ENCODE data around the gene PATE3. TPM values are rescaled to one million over a fixed set of nuclear protein-coding genes. Genes with fewer than 3 reads are reported as not detected.

The PATE3 gene
- not detected in 2 replicates for total RNA-seq

- DNase-seq (ENCODE audit: low read depth in 2 of 2), result no peak
These were observed at the start of gene PATE3 for GRCh38 chr11:125787827-125788226. PATE3 (plus strand) TSS chr11:125788127; CDS start chr11:125788152, 25 bp downstream.

DNA sequence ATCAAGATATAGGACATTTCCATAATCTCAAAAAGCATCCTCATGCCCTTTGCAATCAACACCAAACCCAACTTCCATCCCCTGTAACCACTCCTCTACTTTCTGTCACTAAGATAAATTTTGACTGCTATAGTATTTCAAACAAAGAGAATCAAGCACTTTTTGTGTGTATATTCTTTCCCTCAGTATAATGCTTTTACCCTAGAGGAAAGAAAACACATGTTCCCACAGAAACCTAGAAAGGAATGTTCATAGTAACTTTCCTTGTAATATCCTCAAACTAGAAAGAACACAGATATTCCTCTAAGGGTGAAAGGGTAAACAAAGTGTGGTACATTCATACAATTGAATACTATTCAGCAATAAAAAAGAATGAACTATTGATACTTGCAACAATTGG lies 47.3 kb upstream of the PATE3 start:
- DNase-seq (ENCODE audit: low read depth in 2 of 2), result no peak

GRCh38 chr11:125743681-125744080 lies 44.2 kb upstream of the PATE3 start:
- no peak for DNase-seq (ENCODE audit: low read depth in 2 of 2)

- no peak for DNase-seq (ENCODE audit: low read depth in 2 of 2)
These were observed 41.9 kb upstream of the PATE3 start, which contains the start of gene PATE1 for GRCh38 chr11:125745979-125746378. PATE1 (plus strand) TSS chr11:125746279; CDS start chr11:125746305, 26 bp downstream.

DNA sequence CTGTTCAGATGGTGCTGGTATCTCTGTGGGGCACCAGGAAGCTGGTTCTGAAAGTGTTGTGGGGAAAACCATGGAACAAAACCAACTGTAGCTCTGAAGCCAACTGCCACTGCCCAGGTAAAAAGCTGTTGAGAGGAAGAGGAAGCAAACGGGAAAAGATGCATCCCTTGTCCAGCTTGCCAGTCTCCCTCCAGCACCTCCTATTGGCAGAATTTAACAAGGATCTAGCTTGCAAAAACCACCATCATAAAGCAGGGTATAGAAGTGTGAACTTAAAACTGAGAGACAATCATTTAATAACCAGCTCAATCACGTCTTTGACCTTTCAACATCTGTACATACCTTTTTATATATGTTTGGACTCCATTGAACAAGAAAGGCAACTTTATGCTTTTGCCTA lies 37.3 kb upstream of the PATE3 start:
- no peak for DNase-seq (ENCODE audit: low read depth in 2 of 2)

DNA sequence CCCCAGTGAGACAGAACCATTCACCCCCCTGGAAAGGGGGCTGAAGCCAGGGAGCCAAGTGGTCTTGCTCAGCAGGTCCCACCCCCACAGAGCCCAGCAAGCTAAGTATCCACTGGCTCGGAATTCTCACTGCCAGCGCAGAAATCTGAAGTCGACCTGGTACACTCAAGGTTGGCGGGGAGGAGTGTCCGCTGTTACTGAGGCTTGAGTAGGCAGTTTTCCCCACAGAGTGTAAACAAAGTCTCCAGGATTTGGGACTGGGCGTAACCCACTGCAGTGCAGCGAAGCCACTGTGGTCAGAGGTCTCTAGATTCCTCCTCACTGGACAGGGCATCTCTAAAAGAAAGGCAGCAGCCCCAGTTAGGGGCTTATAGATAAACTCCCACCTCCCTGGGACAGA lies 31.9 kb upstream of the PATE3 start:
- DNase-seq (ENCODE audit: low read depth in 2 of 2), result no peak

DNA sequence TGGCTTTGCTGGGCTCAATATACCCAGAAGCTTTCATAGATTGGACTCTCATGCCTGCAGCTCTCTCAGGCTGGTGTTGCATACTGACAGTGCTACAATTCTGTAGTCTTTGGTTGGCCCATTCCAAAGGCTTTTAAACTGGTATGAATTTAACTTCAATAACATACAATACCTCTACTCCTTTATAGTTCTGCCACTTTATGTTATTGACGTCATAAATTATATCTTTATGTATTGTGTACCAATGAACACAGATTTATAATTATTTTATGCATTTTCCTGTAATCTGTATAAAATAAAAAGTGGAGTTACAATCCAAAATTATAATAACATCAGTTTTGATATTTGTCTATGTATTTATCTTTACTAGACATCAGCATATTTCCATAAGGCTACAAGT lies 25.5 kb upstream of the PATE3 start:
- no peak for DNase-seq (ENCODE audit: low read depth in 2 of 2)

DNA sequence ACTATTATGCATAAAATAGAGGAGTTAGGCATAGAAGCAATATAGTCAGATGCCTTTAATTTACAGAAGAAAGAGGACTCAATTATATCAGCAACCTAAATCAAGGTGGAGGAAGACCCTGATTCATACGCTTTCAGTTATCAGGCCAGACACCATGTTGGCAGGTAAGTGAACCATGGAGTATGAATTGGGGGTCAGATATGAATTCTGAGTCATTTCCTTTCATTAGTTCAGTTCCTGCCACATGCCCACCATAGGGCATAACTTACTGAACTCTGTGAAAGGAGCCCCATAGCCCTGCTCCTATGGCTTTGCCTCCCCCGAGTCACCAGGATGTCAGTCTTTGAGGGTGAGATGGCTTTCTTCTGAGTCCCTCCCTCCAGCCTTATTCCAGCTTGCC lies 24.4 kb upstream of the PATE3 start:
- DNase-seq (ENCODE audit: low read depth in 2 of 2), result no peak

GRCh38 chr11:125766251-125766650 lies 21.7 kb upstream of the PATE3 start:
- no peak for DNase-seq (ENCODE audit: low read depth in 2 of 2)

DNA sequence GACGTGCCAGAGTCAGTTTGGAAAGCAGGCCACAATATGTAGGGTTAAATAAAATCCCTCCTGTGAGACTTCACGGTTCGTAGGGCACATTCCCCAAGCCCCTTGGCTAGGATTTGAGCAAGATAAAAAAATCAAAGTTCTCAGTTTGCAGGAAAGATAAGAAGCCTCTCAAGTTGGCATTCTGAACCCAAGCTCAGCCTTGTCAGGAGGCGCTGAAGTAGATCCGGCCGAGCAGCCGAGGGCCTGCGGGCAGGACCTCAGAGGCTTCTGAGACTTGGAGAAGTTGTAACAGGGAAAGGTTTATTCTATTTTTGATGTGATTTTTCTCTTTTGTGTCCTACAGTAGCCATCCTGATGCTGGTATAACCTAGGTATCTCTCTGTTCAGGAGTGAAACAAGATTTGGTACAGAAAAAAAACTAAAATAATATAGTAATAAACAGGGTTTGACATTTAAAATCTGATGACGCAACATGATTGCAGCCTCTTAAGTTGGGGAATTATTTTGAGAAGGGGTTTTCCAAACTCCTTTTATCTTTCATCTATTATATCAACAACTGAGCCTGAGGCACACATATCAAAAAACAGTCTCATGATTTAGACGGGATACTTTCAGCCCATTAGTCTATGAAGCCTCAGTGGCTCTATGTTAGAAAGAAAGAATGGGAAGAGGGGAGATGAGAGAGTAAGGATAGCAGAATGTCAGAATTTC lies 19.4 kb upstream of the PATE3 start:
- no peak for DNase-seq (ENCODE audit: low read depth in 2 of 2)

- no peak for DNase-seq (ENCODE audit: low read depth in 2 of 2)
These were observed 17.3 kb upstream of the PATE3 start for GRCh38 chr11:125770583-125770982.

GRCh38 chr11:125772834-125773505 lies 15.0 kb upstream of the PATE3 start:
- DNase-seq (ENCODE audit: low read depth in 2 of 2), result no peak

DNA sequence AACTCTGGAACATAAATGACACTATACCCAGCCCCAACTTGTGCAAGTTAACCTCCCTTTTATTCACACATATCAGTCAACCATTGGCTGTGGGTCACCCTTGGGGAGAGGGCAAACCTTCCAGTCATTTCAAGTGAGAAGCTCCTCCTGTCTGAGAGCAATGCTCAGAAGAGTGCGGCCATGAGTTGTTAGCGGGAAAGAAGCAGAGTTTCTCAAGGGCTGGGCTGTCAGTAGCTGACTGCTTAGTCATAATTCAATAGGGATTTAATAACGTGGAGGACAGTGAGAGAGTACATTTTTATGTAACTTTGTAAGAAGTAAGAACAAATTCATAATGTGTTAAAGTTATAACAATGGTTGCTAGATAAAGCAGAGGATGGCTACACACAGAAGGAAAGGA lies 14.4 kb upstream of the PATE3 start:
- no peak for DNase-seq (ENCODE audit: low read depth in 2 of 2)

GRCh38 chr11:125777309-125777708 lies 10.6 kb upstream of the PATE3 start:
- DNase-seq (ENCODE audit: low read depth in 2 of 2), result peak; percentile 5 to 43

DNA sequence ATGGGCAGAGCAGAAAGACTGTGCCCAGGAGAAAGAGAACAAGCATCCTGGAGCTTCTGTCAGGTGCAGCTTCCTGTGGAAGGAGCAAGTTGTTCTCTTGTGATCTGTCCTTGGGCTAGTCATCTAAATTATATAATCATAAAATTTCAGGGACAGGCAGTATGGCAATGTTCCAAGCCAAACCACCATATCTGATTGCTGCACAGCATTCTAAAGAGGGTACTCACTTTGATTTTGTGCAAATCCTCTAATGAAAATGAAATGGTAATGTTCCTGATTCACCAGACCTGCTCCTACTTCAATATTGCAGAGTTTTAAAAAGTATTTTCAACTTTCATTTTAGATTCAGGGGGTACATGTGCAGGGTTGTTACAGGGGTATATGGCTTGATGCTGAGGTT lies 9.2 kb upstream of the PATE3 start, which contains the start of gene PATE2:
PATE2 (minus strand) TSS at position 101 of the 400 bp plus-strand sequence; CDS start at position 46, 55 bp downstream.
- DNase-seq (ENCODE audit: low read depth in 2 of 2), result no peak

GRCh38 chr11:125784678-125785077 lies 3.2 kb upstream of the PATE3 start:
- no peak for DNase-seq (ENCODE audit: low read depth in 2 of 2)

GRCh38 chr11:125790825-125791224 lies 2.9 kb downstream of the PATE3 start:
- no peak for DNase-seq (ENCODE audit: low read depth in 2 of 2)

DNA sequence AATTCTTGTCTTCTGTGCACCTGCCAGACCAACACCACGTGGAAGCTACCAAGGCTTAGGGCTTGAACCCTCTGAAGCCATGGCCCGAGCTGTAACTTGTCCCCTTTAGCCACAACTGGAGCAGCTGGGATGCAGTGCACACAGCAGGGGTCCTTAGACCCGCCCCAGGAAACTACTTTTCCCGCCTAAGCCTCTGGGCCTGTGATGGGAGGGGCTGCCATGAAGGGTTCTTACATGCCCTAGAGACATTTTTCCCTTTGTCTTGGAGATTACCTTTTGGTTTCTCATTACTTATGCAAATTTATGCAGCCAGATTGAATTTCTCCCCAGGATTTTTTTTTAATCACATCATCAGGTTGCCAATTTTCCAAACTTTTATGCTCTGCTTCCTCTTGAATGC lies 9.7 kb downstream of the PATE3 start:
- no peak for DNase-seq (ENCODE audit: low read depth in 2 of 2)

GRCh38 chr11:125799808-125800207 lies 11.9 kb downstream of the PATE3 start:
- no peak for DNase-seq (ENCODE audit: low read depth in 2 of 2)

DNA sequence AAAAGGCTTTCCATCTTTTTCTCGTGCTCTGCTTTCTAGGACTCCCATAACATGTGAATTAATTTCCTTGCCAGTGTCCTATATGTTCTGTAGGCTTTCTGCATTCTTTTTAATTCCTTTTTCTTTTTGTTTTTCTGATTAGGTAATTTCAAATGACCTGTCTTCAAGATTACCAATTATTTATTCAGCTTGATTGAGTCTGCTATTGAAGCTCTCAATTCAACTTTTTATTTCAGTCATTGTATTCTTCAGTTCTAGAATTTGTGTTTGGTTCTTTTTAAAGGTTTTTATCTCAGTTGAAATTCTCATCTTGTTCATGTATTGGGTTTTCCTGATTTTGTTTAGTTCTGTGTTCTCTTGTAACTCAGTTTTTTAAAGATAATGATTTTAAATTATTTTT lies 14.5 kb downstream of the PATE3 start:
- DNase-seq (ENCODE audit: low read depth in 2 of 2), result no peak

GRCh38 chr11:125807909-125808308 lies 20.0 kb downstream of the PATE3 start:
- DNase-seq (ENCODE audit: low read depth in 2 of 2), result no peak

GRCh38 chr11:125833016-125833415 lies 45.1 kb downstream of the PATE3 start, which contains the start of gene PATE4:
PATE4 (plus strand) TSS chr11:125833316; CDS start chr11:125833360, 44 bp downstream.
- no peak for DNase-seq (ENCODE audit: low read depth in 2 of 2)

DNA sequence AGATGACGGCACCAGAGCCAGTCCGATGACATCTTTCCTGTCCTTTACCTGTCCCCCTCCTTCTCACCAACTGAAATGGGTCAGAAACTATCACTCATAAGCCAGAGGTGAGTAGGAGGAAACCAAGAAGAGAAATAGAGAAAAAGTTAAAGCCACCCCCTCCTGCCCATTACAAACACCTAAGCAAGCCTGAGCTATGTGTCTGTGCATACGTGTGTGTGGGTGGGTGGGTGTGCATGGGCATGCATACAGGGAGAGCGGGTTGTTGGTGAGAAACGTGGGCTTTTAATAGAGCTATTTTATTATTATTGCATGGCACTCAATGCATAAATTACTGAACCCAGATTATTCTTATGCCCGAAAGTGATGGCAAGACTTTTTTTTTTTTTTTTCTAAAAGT lies 47.8 kb downstream of the PATE3 start:
- DNase-seq (ENCODE audit: low read depth in 2 of 2), result no peak
